Neutrophil (primary cell): ENCODE measurements around the gene SNX33.

Experiments
- H3K27ac ChIP-seq: fragments of 200-600 bp; sonication (generic); 2 replicates; pipeline ENCODE4 v1.5.1; 2016; ENCODE audit warnings: mild to moderate bottlenecking, moderate library complexity
- H3K27me3 ChIP-seq: fragments of 200-600 bp; sonication (generic); 2 replicates; pipeline ENCODE4 v1.6.0; 2016; ENCODE audit warnings: mild to moderate bottlenecking
- H3K36me3 ChIP-seq: fragments of 200-600 bp; sonication (generic); 2 replicates; pipeline ENCODE4 v1.5.1; 2017
- H3K4me1 ChIP-seq, 2 experiments: fragments of 200-600 bp in 1 of 2; sonication (generic) in 1 of 2; 1 replicate in 1 of 2; 2 replicates in 1 of 2; pipeline versions ENCODE4 v1.5.1 to v1.6.1; 2013 to 2016; ENCODE audit warnings: low read depth in 1 of 2, low read length in 1 of 2, mild to moderate bottlenecking in 1 of 2, moderate library complexity in 1 of 2; ENCODE audit not compliant: control insufficient read depth in 1 of 2, insufficient read depth in 1 of 2
- H3K4me3 ChIP-seq, 2 experiments: fragments of 200-600 bp in 1 of 2; sonication (generic) in 1 of 2; 1 replicate in 1 of 2; 2 replicates in 1 of 2; pipeline ENCODE4 v1.5.1; 2013 to 2016; ENCODE audit warnings: low read depth in 1 of 2, low read length in 1 of 2, mild to moderate bottlenecking in 1 of 2, moderate library complexity in 1 of 2
- H3K9me3 ChIP-seq: fragments of 200-600 bp; sonication (generic); 2 replicates; pipeline ENCODE4 v1.5.1; 2016
- CTCF ChIP-seq: fragments of 200-600 bp; sonication (generic); IDR thresholded peaks from 2 replicates; pipeline ENCODE4 v1.5.1; 2016; ENCODE audit warnings: antibody characterized with exemption

SNX33 gene

GRCh38 chr15:75661100-75661755, 13.5 kb downstream of the SNX33 start:
- Histone ChIP-seq H3K9me3 (no peaks in the 10 kb centered on the region), H3K27me3 (peaks cover 41% of the 10 kb centered on the region), H3K4me3 (no peak overlapping the region), H3K36me3 (no peaks in the 10 kb centered on the region), H3K4me1 (peaks cover 0 to 5% of the 10 kb centered on the region in 2 experiments), H3K27ac (no peak overlapping the region)
- no peak for TF ChIP-seq CTCF

GRCh38 chr15:75661756-75662140, 14.0 kb downstream of the SNX33 start:
- TF ChIP-seq CTCF = no peak
- Histone ChIP-seq H3K9me3 (no peaks in the 10 kb centered on the region), H3K4me1 (peaks cover 0 to 5% of the 10 kb centered on the region in 2 experiments), H3K27me3 (peaks cover 46% of the 10 kb centered on the region), H3K36me3 (no peaks in the 10 kb centered on the region), H3K4me3 (no peak overlapping the region), H3K27ac (no peak overlapping the region)

GRCh38 chr15:75662823-75663519, 15.3 kb downstream of the SNX33 start:
- H3K27me3 ChIP-seq = peaks cover 55% of the 10 kb centered on the region
- H3K27ac ChIP-seq = no peak overlapping the region
- peaks cover 0 to 5% of the 10 kb centered on the region in 2 experiments for H3K4me1 ChIP-seq
- H3K4me3 ChIP-seq = no peak overlapping the region
- H3K36me3 ChIP-seq = no peaks in the 10 kb centered on the region
- no peak for TF ChIP-seq CTCF
- H3K9me3 ChIP-seq = no peaks in the 10 kb centered on the region

GRCh38 chr15:75663931-75664421, 16.3 kb downstream of the SNX33 start:
- H3K27ac ChIP-seq = no peak overlapping the region
- no peak overlapping the region for H3K4me3 ChIP-seq
- peaks cover 0 to 5% of the 10 kb centered on the region in 2 experiments for H3K4me1 ChIP-seq
- H3K36me3 ChIP-seq = no peaks in the 10 kb centered on the region
- TF ChIP-seq CTCF = no peak
- peaks cover 55% of the 10 kb centered on the region for H3K27me3 ChIP-seq
- H3K9me3 ChIP-seq = no peaks in the 10 kb centered on the region

GRCh38 chr15:75666823-75667501, 19.2 kb downstream of the SNX33 start:
- Histone ChIP-seq H3K9me3 (no peaks in the 10 kb centered on the region), H3K27ac (no peak overlapping the region), H3K27me3 (peaks cover 42% of the 10 kb centered on the region), H3K36me3 (no peaks in the 10 kb centered on the region), H3K4me1 (peaks cover 0 to 5% of the 10 kb centered on the region in 2 experiments), H3K4me3 (no peak overlapping the region)
- no peak for TF ChIP-seq CTCF
